GM21360 (cell line): ENCODE data around the gene SRSF3.

Source experiments
- ATAC-seq: cut with Tn5 transposase; IDR thresholded peaks from one replicate; pipeline ENCODE4 v1.9.1; 2021; ENCODE audit warnings: mild to moderate bottlenecking, moderate library complexity; ENCODE audit not compliant: unreplicated experiment

SRSF3 gene

GRCh38 chr6:36622901-36623546, 28.9 kb downstream of the SRSF3 start:
- no peak for ATAC-seq

- ATAC-seq: no peak
Observed at GRCh38 chr6:36623547-36624459, 29.6 kb downstream of the SRSF3 start.

GRCh38 chr6:36624461-36625157, 30.4 kb downstream of the SRSF3 start:
- ATAC-seq: no peak

GRCh38 chr6:36625158-36625919, 31.2 kb downstream of the SRSF3 start:
- ATAC-seq: no peak

- no peak for ATAC-seq
Observed at GRCh38 chr6:36626636-36627035, 32.5 kb downstream of the SRSF3 start.

- no peak for ATAC-seq
Observed at GRCh38 chr6:36627141-36627540, 33.0 kb downstream of the SRSF3 start.

GRCh38 chr6:36627801-36628246, 33.7 kb downstream of the SRSF3 start:
- ATAC-seq: no peak

- ATAC-seq: no peak
Observed at GRCh38 chr6:36629784-36630183, 35.6 kb downstream of the SRSF3 start.

GRCh38 chr6:36631326-36632011, 37.3 kb downstream of the SRSF3 start:
- ATAC-seq: no peak

- ATAC-seq: no peak
Observed at GRCh38 chr6:36633370-36633769, 39.2 kb downstream of the SRSF3 start.

GRCh38 chr6:36633915-36634314, 39.8 kb downstream of the SRSF3 start:
- no peak for ATAC-seq

- no peak for ATAC-seq
Observed at GRCh38 chr6:36634317-36635108, 40.4 kb downstream of the SRSF3 start.

- no peak for ATAC-seq
Observed at GRCh38 chr6:36636283-36636682, 42.1 kb downstream of the SRSF3 start.

- ATAC-seq: no peak
Observed at GRCh38 chr6:36636687-36637418, 42.7 kb downstream of the SRSF3 start.

GRCh38 chr6:36638579-36638978, 44.4 kb downstream of the SRSF3 start:
- ATAC-seq: no peak

- no peak for ATAC-seq
Observed at GRCh38 chr6:36639171-36639808, 45.1 kb downstream of the SRSF3 start.

- ATAC-seq: no peak
Observed at GRCh38 chr6:36641543-36641942, 47.4 kb downstream of the SRSF3 start.
